Peyer's patch (tissue), 4 donors: ENCODE results near the gene TSPAN16. TPM values are rescaled to one million over a fixed set of nuclear protein-coding genes. Genes with fewer than 3 reads are reported as not detected.

Experiments
- DNase-seq, 3 donors: peaks; one replicate each; pipeline ENCODE4 v3.0.0-alpha.2; 2017 to 2019
- H3K27ac ChIP-seq, 4 donors: fragments of 200-600 bp; sonication (generic); one replicate each; pipeline ENCODE4 v1.5.1; 2016 to 2019
- H3K27me3 ChIP-seq, 2 donors: fragments of 200-600 bp; sonication (generic); one replicate each; pipeline ENCODE4 v1.5.1; 2019
- H3K36me3 ChIP-seq, 3 donors: fragments of 200-600 bp; sonication (generic); one replicate each; pipeline ENCODE4 v1.5.1; 2016 to 2019
- H3K4me1 ChIP-seq, 4 donors: fragments of 200-600 bp; sonication (generic); one replicate each; pipeline ENCODE4 v1.5.1; 2016 to 2019
- H3K4me3 ChIP-seq, 4 donors: fragments of 200-600 bp; sonication (generic); 1 replicate in 3 of 4; 2 replicates in 1 of 4; pipeline ENCODE4 v1.5.1; 2016 to 2019; ENCODE audit warnings: mild to moderate bottlenecking in 1 of 4
- H3K9me3 ChIP-seq, 4 donors: fragments of 200-600 bp; sonication (generic); one replicate each; pipeline ENCODE4 v1.5.1; 2016 to 2019; ENCODE audit warnings: mild to moderate bottlenecking in 1 of 4
- POLR2A ChIP-seq, 2 donors: fragments of 450-650 bp; IDR thresholded peaks; one replicate each; pipeline ENCODE4 v1.5.1; 2017; ENCODE audit warnings: antibody characterized with exemption in 2 of 2, mild to moderate bottlenecking in 2 of 2, moderate library complexity in 2 of 2
- total RNA-seq, 4 donors: library from RNA; depleted of rRNA; stranded (reverse); fragments of >200 nt; gene quantifications; one replicate each; pipeline ENCODE4 v1.1.0, GENCODE V29; 2016
- TF ChIP-seq, protein P1 (sequence below), 6 experiments: fragments of 450-650 bp in 4 of 6; fragments of 200-600 bp in 2 of 6; sonication (generic) in 1 of 6; IDR thresholded peaks; one replicate each; pipeline ENCODE4 v1.5.1; 2017 to 2019; ENCODE audit warnings: antibody characterized with exemption in 6 of 6, mild to moderate bottlenecking in 3 of 6, moderate library complexity in 1 of 6

The TSPAN16 gene
- total RNA-seq, 4 donors from 2014 or later = not detected

DNA sequence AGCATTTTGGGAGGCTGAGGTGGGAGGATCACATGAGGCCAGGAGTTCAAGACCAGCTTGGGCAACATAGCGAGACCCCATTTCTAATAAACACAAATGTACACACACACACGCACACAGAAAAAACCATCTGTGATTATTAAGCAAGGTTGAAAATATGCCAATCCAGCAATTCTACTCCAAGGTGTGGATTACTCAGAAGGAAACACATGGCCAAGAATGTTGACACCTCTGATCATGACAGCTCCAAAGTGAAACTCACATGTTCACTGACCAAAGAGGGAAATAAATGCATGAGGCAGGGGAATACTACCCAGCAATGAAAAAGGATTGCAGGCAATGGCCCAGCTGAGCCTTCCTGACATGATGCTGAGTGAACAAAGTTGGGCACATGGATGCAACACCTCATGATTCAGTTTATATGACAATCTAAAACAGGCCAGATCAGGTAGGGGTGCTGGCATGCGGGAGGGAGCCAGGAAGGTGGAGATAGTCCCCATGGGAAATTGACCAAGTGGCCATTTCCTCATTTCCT, 38.0 kb upstream of the TSPAN16 start:
- no peaks in the 10 kb centered on the region for H3K9me3 ChIP-seq
- H3K27ac ChIP-seq = no peak overlapping the region
- H3K36me3 ChIP-seq = no peaks in the 10 kb centered on the region
- H3K4me1 ChIP-seq = peaks cover 0 to 8% (median 2%) of the 10 kb centered on the region in 4 donors
- no peak overlapping the region for H3K4me3 ChIP-seq
- TF ChIP-seq POLR2A (IDR thresholded peaks at IDR 0.05) = no peak
- TF ChIP-seq, protein P1, sequence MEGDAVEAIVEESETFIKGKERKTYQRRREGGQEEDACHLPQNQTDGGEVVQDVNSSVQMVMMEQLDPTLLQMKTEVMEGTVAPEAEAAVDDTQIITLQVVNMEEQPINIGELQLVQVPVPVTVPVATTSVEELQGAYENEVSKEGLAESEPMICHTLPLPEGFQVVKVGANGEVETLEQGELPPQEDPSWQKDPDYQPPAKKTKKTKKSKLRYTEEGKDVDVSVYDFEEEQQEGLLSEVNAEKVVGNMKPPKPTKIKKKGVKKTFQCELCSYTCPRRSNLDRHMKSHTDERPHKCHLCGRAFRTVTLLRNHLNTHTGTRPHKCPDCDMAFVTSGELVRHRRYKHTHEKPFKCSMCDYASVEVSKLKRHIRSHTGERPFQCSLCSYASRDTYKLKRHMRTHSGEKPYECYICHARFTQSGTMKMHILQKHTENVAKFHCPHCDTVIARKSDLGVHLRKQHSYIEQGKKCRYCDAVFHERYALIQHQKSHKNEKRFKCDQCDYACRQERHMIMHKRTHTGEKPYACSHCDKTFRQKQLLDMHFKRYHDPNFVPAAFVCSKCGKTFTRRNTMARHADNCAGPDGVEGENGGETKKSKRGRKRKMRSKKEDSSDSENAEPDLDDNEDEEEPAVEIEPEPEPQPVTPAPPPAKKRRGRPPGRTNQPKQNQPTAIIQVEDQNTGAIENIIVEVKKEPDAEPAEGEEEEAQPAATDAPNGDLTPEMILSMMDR (IDR thresholded peaks at IDR 0.05) = no peak
- H3K27me3 ChIP-seq = no peaks in the 10 kb centered on the region
- DNase-seq = no peak

DNA sequence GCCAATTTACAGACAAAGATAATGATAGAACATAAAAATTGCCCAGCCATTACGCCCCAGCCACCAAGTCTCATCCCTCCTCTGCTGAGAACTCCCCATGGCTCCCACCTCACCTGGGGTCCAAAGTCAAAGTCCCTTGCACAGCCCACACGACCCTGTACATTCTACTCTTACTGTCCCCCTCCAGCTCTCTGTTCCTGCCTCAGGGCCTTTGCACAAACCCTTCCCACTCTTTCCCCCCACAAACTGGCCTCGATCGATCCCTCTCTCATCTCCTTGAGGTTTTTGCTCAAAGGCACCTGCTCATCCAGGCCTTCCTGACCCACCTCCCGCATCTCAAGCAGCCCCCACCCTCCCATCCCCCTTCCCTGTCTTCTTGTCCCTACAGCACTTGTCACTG, 35.0 kb upstream of the TSPAN16 start:
- peaks cover 0 to 30% (median 2%) of the 10 kb centered on the region in 4 donors for H3K4me1 ChIP-seq
- H3K27me3 ChIP-seq = no peaks in the 10 kb centered on the region
- peak overlapping the region in 1 of 4 donors; percentile 79 for H3K4me3 ChIP-seq
- H3K36me3 ChIP-seq = no peaks in the 10 kb centered on the region
- no peak for DNase-seq
- TF ChIP-seq POLR2A (IDR thresholded peaks at IDR 0.05) = no peak
- TF ChIP-seq, protein P1 (IDR thresholded peaks at IDR 0.05) = no peak
- H3K27ac ChIP-seq = peak overlapping the region in 2 of 4 donors; percentile 83 to 89
- no peaks in the 10 kb centered on the region for H3K9me3 ChIP-seq

DNA sequence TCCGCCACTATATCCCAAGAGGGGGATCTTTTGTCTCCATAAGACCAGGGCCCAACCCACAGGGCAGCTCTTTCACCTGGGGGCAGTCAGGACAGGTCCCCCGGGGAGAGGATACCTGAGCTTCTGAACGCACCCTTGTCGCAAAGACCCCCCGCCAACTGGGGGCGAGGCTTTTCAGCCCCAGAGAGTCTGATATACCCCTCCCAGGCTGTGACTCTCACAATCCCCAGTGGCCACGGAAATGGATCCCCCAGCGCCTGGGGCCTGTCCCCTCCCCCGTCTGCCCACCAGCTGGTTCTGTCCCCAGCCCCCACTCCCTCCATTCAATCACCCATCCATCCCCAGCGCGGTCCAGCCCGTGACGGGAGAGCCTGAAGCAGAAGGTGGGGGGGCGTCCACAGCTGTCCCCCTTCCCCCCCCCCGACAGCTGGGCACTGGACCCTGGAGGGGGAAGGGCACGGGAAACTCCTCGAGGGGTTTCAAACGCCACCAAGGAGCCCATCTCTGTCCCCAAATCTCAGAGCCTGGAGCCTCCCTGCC, 34.5 kb upstream of the TSPAN16 start:
- Histone ChIP-seq H3K27ac (peak overlapping the region; percentile 69 to 89 (median 82)), H3K27me3 (no peaks in the 10 kb centered on the region), H3K4me1 (peaks cover 0 to 33% (median 2%) of the 10 kb centered on the region in 4 donors), H3K36me3 (no peaks in the 10 kb centered on the region), H3K9me3 (no peaks in the 10 kb centered on the region), H3K4me3 (peak overlapping the region; percentile 79 to 98 (median 86))
- DNase-seq = no peak
- TF ChIP-seq, protein P1 (IDR thresholded peaks at IDR 0.05) = no peak
- no peak for TF ChIP-seq POLR2A (IDR thresholded peaks at IDR 0.05)

DNA sequence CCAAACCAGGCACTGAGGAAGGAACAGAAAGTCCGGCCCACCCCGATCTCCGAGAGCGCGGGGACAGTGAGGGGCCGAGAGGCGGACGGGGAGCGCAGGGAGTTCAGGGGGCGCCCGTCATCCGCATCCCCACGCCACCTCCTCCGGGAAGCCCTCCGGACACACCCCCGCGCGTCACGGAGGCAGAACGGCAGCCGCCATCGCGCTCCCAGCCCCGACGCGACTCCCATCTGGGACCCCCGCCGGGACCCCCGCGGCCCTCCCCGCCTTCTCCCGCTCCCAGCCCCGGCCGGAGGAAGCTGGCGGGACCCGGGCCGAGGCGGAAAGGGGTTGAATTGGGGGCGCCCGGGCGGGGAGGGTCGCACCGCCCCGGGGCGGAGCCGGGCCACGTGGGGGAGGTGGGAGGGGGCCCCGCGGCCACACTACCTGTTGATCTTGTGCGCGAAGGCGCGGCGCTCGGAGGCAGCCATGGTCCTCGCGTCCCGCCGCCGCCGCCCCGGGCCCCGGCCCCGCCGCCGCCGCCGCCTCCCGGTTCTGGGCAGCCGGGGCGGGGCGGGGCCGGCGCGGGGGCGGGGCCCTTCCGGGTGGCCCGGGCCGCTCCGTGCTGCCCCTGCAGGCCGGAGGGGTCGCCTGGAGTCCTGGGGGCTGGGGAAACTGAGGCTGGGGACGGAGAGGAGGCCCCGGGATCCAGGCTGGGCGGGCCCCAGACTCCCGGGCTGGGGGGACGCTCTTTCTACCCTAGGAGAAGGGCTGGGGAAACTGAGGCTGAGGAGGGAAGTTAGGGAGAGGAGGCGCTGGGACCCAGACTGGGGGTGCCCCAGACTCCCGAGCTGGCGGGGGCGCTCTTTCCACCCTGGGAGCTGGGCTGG, 33.8 kb upstream of the TSPAN16 start, which contains the start of gene DOCK6:
Gene DOCK6 (minus strand): TSS at position 554 of the 869 bp plus-strand sequence. CDS start 84 bp downstream, at position 470.
- peak; percentile 22 to 72 (median 66) for DNase-seq
- Histone ChIP-seq H3K9me3 (no peaks in the 10 kb centered on the region), H3K27me3 (no peaks in the 10 kb centered on the region), H3K4me3 (peak within 1 kb of the TSS; percentile 79 to 98 (median 86)), H3K4me1 (peaks cover 0 to 33% (median 2%) of the 10 kb centered on the region in 4 donors), H3K27ac (peak within 1 kb of the TSS; percentile 69 to 89 (median 82)), H3K36me3 (no peaks in the 10 kb centered on the region)
- TF ChIP-seq POLR2A (IDR thresholded peaks at IDR 0.05) = no peak
- TF ChIP-seq, protein P1 (IDR thresholded peaks at IDR 0.05) = peak in 4 of 6 experiments; percentile 20 to 65 (median 54)

DNA sequence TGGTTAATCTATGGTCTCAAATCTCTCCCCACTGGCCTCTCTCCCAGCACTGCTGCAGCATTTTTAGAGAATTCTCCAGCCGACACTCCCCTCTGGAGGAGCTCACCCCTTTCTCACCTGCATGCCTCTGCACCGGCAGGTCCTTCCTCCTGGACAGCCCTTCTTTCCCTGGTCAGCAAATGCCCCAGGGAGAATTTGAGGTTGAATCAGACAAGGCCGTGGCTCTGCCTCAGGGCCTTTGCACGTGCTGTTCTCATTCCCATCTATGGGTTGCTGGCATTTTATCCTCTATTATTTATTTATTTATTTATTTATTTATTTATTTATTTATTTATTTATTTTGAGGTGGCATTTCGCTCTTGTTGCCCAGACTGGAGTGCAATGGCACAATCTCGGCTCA, 32.2 kb upstream of the TSPAN16 start:
- DNase-seq = no peak
- H3K27me3 ChIP-seq = no peaks in the 10 kb centered on the region
- H3K27ac ChIP-seq = no peak overlapping the region
- peaks cover 0 to 37% (median 2%) of the 10 kb centered on the region in 4 donors for H3K4me1 ChIP-seq
- no peaks in the 10 kb centered on the region for H3K9me3 ChIP-seq
- no peak for TF ChIP-seq POLR2A (IDR thresholded peaks at IDR 0.05)
- TF ChIP-seq, protein P1 (IDR thresholded peaks at IDR 0.05) = no peak
- H3K4me3 ChIP-seq = no peak overlapping the region
- no peaks in the 10 kb centered on the region for H3K36me3 ChIP-seq
